SK-N-SH (cell line): ENCODE data around the gene TERB2.
"Not testable (repeated sequence)": the region's sequence is repeated elsewhere in the genome, so short reads cannot be mapped to it uniquely, and the experiment has no call there.

Experiments used
- CTCF ChIP-seq: fragments of 200-600 bp; sonication (generic); IDR thresholded peaks from 2 replicates; pipeline ENCODE4 v1.6.1; 2017; ENCODE audit warnings: antibody characterized with exemption, mild to moderate bottlenecking, moderate library complexity
- EP300 ChIP-seq, 2 experiments: IDR thresholded peaks; 2 replicates each; pipeline versions ENCODE4 v1.4.0 to v1.6.1; 2012; ENCODE audit warnings: borderline replicate concordance in 1 of 2, low read depth in 1 of 2, low read length in 1 of 2
- EZH2phosphoT487 ChIP-seq: fragments of 200-600 bp; sonication (generic); IDR thresholded peaks from 2 replicates; pipeline ENCODE4 v1.6.1; 2017; ENCODE audit warnings: low read depth, mixed run types, mild to moderate bottlenecking, antibody characterized with exemption, moderate library complexity, borderline replicate concordance
- GATA2 ChIP-seq: sonication (generic); formaldehyde crosslinking; IDR thresholded peaks from 2 replicates; pipeline ENCODE4 v1.5.0; 2020; ENCODE audit warnings: mild to moderate bottlenecking, missing genetic modification reagents
- JUND ChIP-seq: IDR thresholded peaks from 2 replicates; pipeline ENCODE4 v1.4.0; 2012
- MXI1 ChIP-seq: IDR thresholded peaks from 2 replicates; pipeline ENCODE4 v1.6.1; 2012; ENCODE audit warnings: mild to moderate bottlenecking, low read depth, low read length, improper control_type of control experiment
- NFIC ChIP-seq: IDR thresholded peaks from 2 replicates; pipeline ENCODE4 v1.4.0; 2012; ENCODE audit warnings: borderline replicate concordance
- POLR2AphosphoS5 ChIP-seq: IDR thresholded peaks from 2 replicates; pipeline ENCODE4 v1.6.1; 2012; ENCODE audit warnings: low read depth, low read length
- RFX5 ChIP-seq: IDR thresholded peaks from 2 replicates; pipeline ENCODE4 v1.6.1; 2012; ENCODE audit warnings: mild to moderate bottlenecking, improper control_type of control experiment, low read length
- TAF1 ChIP-seq: IDR thresholded peaks from 2 replicates; pipeline ENCODE4 v1.6.1; 2012; ENCODE audit warnings: low read depth, mild to moderate bottlenecking, low read length, moderate library complexity, borderline replicate concordance
- USF1 ChIP-seq: IDR thresholded peaks from 2 replicates; pipeline ENCODE4 v1.4.0; 2012; ENCODE audit warnings: low read depth, borderline replicate concordance
- TF ChIP-seq, protein P1 (sequence below): IDR thresholded peaks from 2 replicates; pipeline ENCODE4 v1.4.0; 2012; ENCODE audit warnings: low read depth

DNA sequence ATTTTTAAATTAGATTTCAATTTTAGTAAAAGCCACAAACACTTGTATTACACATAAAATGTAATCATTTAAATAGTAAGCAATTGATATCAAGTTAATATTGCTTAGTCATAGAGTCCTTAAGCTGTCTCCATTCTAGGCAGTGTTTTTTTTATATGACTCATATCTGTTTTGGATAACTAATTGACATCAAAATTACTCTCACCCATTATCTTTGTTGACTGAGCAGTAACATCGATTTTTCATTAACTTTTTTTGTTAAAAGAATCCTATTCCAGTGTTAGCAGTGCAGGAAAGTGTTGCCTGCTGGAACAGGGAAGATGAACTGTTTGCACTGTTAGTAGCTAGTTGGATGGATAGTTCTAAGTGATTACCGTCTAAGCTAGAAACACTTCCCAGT is 21.3 kb downstream of the TERB2 start:
- TF ChIP-seq CTCF; POLR2AphosphoS5; TAF1; EP300 (IDR thresholded peaks at IDR 0.05; ENCODE audit: borderline replicate concordance in 1 of 2, low read depth in 1 of 2, low read length in 1 of 2); USF1; GATA2 (CRISPR knock-in tag); NFIC; RFX5; EZH2phosphoT487; MXI1; JUND: not testable (repeated sequence)
- TF ChIP-seq, protein P1, sequence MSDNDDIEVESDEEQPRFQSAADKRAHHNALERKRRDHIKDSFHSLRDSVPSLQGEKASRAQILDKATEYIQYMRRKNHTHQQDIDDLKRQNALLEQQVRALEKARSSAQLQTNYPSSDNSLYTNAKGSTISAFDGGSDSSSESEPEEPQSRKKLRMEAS, result not testable (repeated sequence)
